ENCODE results near the gene DKK1. TPM values are rescaled to one million over a fixed set of nuclear protein-coding genes. Genes with fewer than 3 reads are reported as not detected.

The DKK1 gene
- total RNA-seq, 1 donor from 2014 or later = 13.7 TPM

DNA sequence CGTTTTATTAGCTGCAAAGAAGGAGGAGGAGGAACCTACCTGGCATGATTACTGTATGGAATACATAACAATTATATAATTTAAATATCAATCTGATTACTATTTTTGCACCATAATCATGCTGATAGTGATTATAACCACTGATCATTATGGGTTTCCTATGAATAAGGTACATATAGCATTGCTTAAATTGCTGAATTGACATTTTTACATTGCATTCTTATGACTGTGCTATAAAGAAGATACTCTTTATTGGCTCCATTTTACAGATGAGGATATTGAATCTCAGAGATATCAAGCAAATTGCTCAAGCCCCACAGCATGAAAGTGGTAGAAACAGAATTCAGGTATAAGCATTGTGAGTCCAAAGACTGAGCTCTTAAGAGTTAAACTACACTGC is 23.1 kb downstream of the DKK1 start:
- Histone ChIP-seq H3K4me1 (ENCODE audit: insufficient read depth, low read length) (peaks cover 11% of the 10 kb centered on the region), H3K79me2 (ENCODE audit: insufficient read depth, low read length) (no peaks in the 10 kb centered on the region), H3K36me3 (ENCODE audit: insufficient read depth, low read length) (no peaks in the 10 kb centered on the region), H4K20me1 (ENCODE audit: insufficient read depth, low read length) (no peaks in the 10 kb centered on the region), H3K27ac (ENCODE audit: low read depth, low read length) (no peak overlapping the region), H3K27me3 (ENCODE audit: insufficient read depth, low read length) (no peaks in the 10 kb centered on the region), H3K9ac (ENCODE audit: low read length) (no peak overlapping the region), H2AFZ (ENCODE audit: low read depth, low read length) (no peak overlapping the region), H3K4me3 (ENCODE audit: insufficient read depth, low read depth, low read length) (no peak overlapping the region), H3K9me3 (ENCODE audit: insufficient read depth, low read depth, low read length) (no peaks in the 10 kb centered on the region), H3K4me2 (ENCODE audit: low read length) (no peak overlapping the region)
- no peak for DNase-seq (ENCODE audit: low read depth)
- Mint-ChIP-seq H3K36me3 (ENCODE audit: low read depth, unreplicated experiment) (no peaks in the 10 kb centered on the region), H3K27ac (ENCODE audit: unreplicated experiment) (no peak overlapping the region), H3K4me1 (ENCODE audit: low read depth, unreplicated experiment) (peaks cover 7% of the 10 kb centered on the region), H3K4me3 (ENCODE audit: unreplicated experiment) (no peak overlapping the region), H3K27me3 (ENCODE audit: low read depth, unreplicated experiment) (peaks cover 5% of the 10 kb centered on the region), H3K9me3 (ENCODE audit: unreplicated experiment) (no peaks in the 10 kb centered on the region)
- TF ChIP-seq CTCF (IDR thresholded peaks at IDR 0.05; ENCODE audit: insufficient read depth, low read depth, low read length) (no peak), EZH2 (IDR thresholded peaks at IDR 0.05; ENCODE audit: insufficient read depth, low read length) (no peak)
- FAIRE-seq = no peak

DNA sequence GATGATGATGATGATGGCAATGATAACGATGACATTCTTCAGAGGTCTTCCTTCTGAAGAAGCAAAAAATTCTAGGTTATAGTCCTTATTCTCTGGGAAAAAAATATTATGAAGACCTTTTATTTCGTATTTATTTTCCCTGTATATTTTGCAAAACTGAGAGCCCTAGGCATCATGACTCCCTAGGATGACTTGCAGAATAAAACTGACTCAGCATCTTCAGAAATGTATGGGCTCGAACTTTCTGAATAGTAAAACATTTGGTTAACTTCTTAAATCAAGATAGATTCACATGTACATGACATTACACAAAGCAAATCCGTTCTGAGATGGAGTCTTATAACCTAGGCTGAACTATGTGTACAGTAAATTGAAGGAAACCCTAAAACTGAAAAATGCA is 29.4 kb downstream of the DKK1 start:
- Histone ChIP-seq H3K4me1 (ENCODE audit: insufficient read depth, low read length) (no peaks in the 10 kb centered on the region), H4K20me1 (ENCODE audit: insufficient read depth, low read length) (no peaks in the 10 kb centered on the region), H3K27ac (ENCODE audit: low read depth, low read length) (no peak overlapping the region), H3K9me3 (ENCODE audit: insufficient read depth, low read depth, low read length) (no peaks in the 10 kb centered on the region), H3K9ac (ENCODE audit: low read length) (no peak overlapping the region), H3K79me2 (ENCODE audit: insufficient read depth, low read length) (no peaks in the 10 kb centered on the region), H3K4me2 (ENCODE audit: low read length) (no peak overlapping the region), H3K27me3 (ENCODE audit: insufficient read depth, low read length) (no peaks in the 10 kb centered on the region), H3K4me3 (ENCODE audit: insufficient read depth, low read depth, low read length) (no peak overlapping the region), H2AFZ (ENCODE audit: low read depth, low read length) (no peak overlapping the region), H3K36me3 (ENCODE audit: insufficient read depth, low read length) (no peaks in the 10 kb centered on the region)
- FAIRE-seq (no peak), DNase-seq (ENCODE audit: low read depth) (no peak)
- Mint-ChIP-seq H3K9me3 (ENCODE audit: unreplicated experiment) (no peaks in the 10 kb centered on the region), H3K4me3 (ENCODE audit: unreplicated experiment) (no peak overlapping the region), H3K36me3 (ENCODE audit: low read depth, unreplicated experiment) (no peaks in the 10 kb centered on the region), H3K27me3 (ENCODE audit: low read depth, unreplicated experiment) (peaks cover under 1% of the 10 kb centered on the region), H3K4me1 (ENCODE audit: low read depth, unreplicated experiment) (no peaks in the 10 kb centered on the region), H3K27ac (ENCODE audit: unreplicated experiment) (no peak overlapping the region)
- TF ChIP-seq CTCF (IDR thresholded peaks at IDR 0.05; ENCODE audit: insufficient read depth, low read depth, low read length) (no peak), EZH2 (IDR thresholded peaks at IDR 0.05; ENCODE audit: insufficient read depth, low read length) (no peak)

GRCh38 chr10:52346394-52347326 is 32.6 kb downstream of the DKK1 start:
- no peak overlapping the region for H3K27ac Mint-ChIP-seq (ENCODE audit: unreplicated experiment)
- Histone ChIP-seq H3K4me3 (ENCODE audit: insufficient read depth, low read depth, low read length) (no peak overlapping the region), H3K27me3 (ENCODE audit: insufficient read depth, low read length) (no peaks in the 10 kb centered on the region), H3K79me2 (ENCODE audit: insufficient read depth, low read length) (no peaks in the 10 kb centered on the region), H3K4me1 (ENCODE audit: insufficient read depth, low read length) (no peaks in the 10 kb centered on the region), H4K20me1 (ENCODE audit: insufficient read depth, low read length) (no peaks in the 10 kb centered on the region), H3K27ac (ENCODE audit: low read depth, low read length) (no peak overlapping the region), H3K9ac (ENCODE audit: low read length) (no peak overlapping the region), H3K36me3 (ENCODE audit: insufficient read depth, low read length) (no peaks in the 10 kb centered on the region), H2AFZ (ENCODE audit: low read depth, low read length) (no peak overlapping the region), H3K9me3 (ENCODE audit: insufficient read depth, low read depth, low read length) (no peaks in the 10 kb centered on the region), H3K4me2 (ENCODE audit: low read length) (no peak overlapping the region)
- no peak for DNase-seq (ENCODE audit: low read depth)
- H3K36me3 Mint-ChIP-seq (ENCODE audit: low read depth, unreplicated experiment) = no peaks in the 10 kb centered on the region
- FAIRE-seq = no peak
- no peak overlapping the region for H3K4me3 Mint-ChIP-seq (ENCODE audit: unreplicated experiment)
- no peaks in the 10 kb centered on the region for H3K9me3 Mint-ChIP-seq (ENCODE audit: unreplicated experiment)
- H3K27me3 Mint-ChIP-seq (ENCODE audit: low read depth, unreplicated experiment) = no peaks in the 10 kb centered on the region
- no peak for TF ChIP-seq EZH2 (IDR thresholded peaks at IDR 0.05; ENCODE audit: insufficient read depth, low read length)
- TF ChIP-seq CTCF (IDR thresholded peaks at IDR 0.05; ENCODE audit: insufficient read depth, low read depth, low read length) = no peak
- no peaks in the 10 kb centered on the region for H3K4me1 Mint-ChIP-seq (ENCODE audit: low read depth, unreplicated experiment)

All from astrocyte (in vitro differentiated cells and primary cell).